Gastroesophageal sphincter (tissue), 4 donors: Measurements from ENCODE around the gene NDUFB2. TPM values are rescaled to one million over a fixed set of nuclear protein-coding genes. Genes with fewer than 3 reads are reported as not detected.

ENCODE experiments used
- ATAC-seq: fragments of 150-250 bp; one replicate; pipeline ENCODE4 v1.9.1; 2016; ENCODE audit warnings: mild to moderate bottlenecking, moderate library complexity
- H3K27ac ChIP-seq, 4 donors: fragments of 200-600 bp; sonication (generic) in 3 of 4; 1 replicate in 3 of 4; 2 replicates in 1 of 4; pipeline ENCODE4 v1.5.1; 2016 to 2019
- H3K27me3 ChIP-seq: fragments of 200-600 bp; sonication (generic); one replicate; pipeline ENCODE4 v1.5.1; 2019
- H3K36me3 ChIP-seq, 2 donors: fragments of 200-600 bp; sonication (generic); one replicate each; pipeline ENCODE4 v1.5.1; 2019; ENCODE audit warnings: control low read depth in 1 of 2
- H3K4me1 ChIP-seq, 3 donors: fragments of 200-600 bp; sonication (generic); 1 replicate in 2 of 3; 2 replicates in 1 of 3; pipeline ENCODE4 v1.5.1; 2016 to 2019; ENCODE audit warnings: control low read depth in 2 of 3
- H3K4me3 ChIP-seq, 2 donors: fragments of 200-600 bp; sonication (generic); one replicate each; pipeline ENCODE4 v1.5.1; 2019; ENCODE audit warnings: mild to moderate bottlenecking in 1 of 2, moderate library complexity in 1 of 2
- H3K9me3 ChIP-seq, 3 donors: fragments of 200-600 bp; sonication (generic); one replicate each; pipeline ENCODE4 v1.5.1; 2017 to 2019; ENCODE audit warnings: control low read depth in 2 of 3
- EP300 ChIP-seq: sonication (generic); formaldehyde crosslinking; IDR thresholded peaks from one replicate; pipeline ENCODE4 v1.6.1; 2017; ENCODE audit warnings: antibody characterized with exemption, mild to moderate bottlenecking
- POLR2A ChIP-seq, 2 donors: fragments of 450-650 bp; IDR thresholded peaks; one replicate each; pipeline ENCODE4 v1.6.1; 2017; ENCODE audit warnings: antibody characterized with exemption in 2 of 2, mild to moderate bottlenecking in 2 of 2, moderate library complexity in 1 of 2
- POLR2AphosphoS5 ChIP-seq: sonication (generic); formaldehyde crosslinking; IDR thresholded peaks from one replicate; pipeline ENCODE4 v1.6.1; 2017; ENCODE audit warnings: antibody characterized with exemption
- WGBS, 2 donors: methylation state at CpG; one replicate each; pipeline ENCODE4 v1.1.5; 2018; ENCODE audit warnings: low coverage in 1 of 2; 5-methylcytosine and 5-hydroxymethylcytosine counted together
- total RNA-seq, 4 donors: library from RNA; depleted of rRNA; stranded (reverse); fragments of >200 nt; gene quantifications; one replicate each; pipeline ENCODE4 v1.1.0, GENCODE V29; 2016
- TF ChIP-seq, protein P1 (sequence below), 4 experiments: fragments of 200-600 bp in 2 of 4; fragments of 450-650 bp in 2 of 4; sonication (generic) in 1 of 4; IDR thresholded peaks; one replicate each; pipeline ENCODE4 v1.5.1; 2017 to 2019; ENCODE audit warnings: antibody characterized with exemption in 4 of 4, mild to moderate bottlenecking in 2 of 4, moderate library complexity in 2 of 4

NDUFB2 gene
- total RNA-seq, 4 donors from 2014 or later, result 187 to 472 (median 345) TPM

DNA sequence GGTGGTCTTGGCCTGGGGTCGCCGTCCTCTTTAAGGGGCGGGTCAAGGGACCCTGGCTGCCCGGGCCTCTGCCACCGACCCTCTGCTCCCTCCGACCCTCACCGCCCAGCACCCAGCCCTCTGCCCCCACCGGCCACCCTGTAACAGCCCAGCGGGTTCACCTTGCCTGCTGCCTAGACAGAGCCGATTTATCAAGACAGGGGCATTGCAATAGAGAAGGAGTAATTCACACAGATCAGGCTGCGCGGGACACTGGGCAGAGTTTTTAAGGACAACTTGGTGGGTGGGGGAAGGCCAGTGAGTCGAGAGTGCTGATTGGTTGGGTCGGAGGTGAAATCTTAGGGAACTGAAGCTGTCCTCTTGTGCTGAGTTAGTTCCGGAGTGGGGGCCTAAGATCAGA lies 24.5 kb upstream of the NDUFB2 start:
- peak overlapping the region in 2 of 4 donors; percentile 86 to 87 for H3K27ac ChIP-seq
- TF ChIP-seq POLR2A (IDR thresholded peaks at IDR 0.05) (no peak), EP300 (no peak), POLR2AphosphoS5 (no peak)
- TF ChIP-seq, protein P1, sequence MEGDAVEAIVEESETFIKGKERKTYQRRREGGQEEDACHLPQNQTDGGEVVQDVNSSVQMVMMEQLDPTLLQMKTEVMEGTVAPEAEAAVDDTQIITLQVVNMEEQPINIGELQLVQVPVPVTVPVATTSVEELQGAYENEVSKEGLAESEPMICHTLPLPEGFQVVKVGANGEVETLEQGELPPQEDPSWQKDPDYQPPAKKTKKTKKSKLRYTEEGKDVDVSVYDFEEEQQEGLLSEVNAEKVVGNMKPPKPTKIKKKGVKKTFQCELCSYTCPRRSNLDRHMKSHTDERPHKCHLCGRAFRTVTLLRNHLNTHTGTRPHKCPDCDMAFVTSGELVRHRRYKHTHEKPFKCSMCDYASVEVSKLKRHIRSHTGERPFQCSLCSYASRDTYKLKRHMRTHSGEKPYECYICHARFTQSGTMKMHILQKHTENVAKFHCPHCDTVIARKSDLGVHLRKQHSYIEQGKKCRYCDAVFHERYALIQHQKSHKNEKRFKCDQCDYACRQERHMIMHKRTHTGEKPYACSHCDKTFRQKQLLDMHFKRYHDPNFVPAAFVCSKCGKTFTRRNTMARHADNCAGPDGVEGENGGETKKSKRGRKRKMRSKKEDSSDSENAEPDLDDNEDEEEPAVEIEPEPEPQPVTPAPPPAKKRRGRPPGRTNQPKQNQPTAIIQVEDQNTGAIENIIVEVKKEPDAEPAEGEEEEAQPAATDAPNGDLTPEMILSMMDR (IDR thresholded peaks at IDR 0.05), result no peak
- H3K4me1 ChIP-seq, result peaks cover 0 to 47% (median 5%) of the 10 kb centered on the region in 3 donors
- no peaks in the 10 kb centered on the region for H3K9me3 ChIP-seq
- H3K36me3 ChIP-seq, result peaks cover 0 to 9% of the 10 kb centered on the region in 2 donors
- H3K4me3 ChIP-seq, result no peak overlapping the region
- H3K27me3 ChIP-seq, result no peaks in the 10 kb centered on the region
- ATAC-seq, result no peak
- WGBS, 2 donors, result 40 to 81% methylated on average over 2 to 4 of the region's 15 CpGs

DNA sequence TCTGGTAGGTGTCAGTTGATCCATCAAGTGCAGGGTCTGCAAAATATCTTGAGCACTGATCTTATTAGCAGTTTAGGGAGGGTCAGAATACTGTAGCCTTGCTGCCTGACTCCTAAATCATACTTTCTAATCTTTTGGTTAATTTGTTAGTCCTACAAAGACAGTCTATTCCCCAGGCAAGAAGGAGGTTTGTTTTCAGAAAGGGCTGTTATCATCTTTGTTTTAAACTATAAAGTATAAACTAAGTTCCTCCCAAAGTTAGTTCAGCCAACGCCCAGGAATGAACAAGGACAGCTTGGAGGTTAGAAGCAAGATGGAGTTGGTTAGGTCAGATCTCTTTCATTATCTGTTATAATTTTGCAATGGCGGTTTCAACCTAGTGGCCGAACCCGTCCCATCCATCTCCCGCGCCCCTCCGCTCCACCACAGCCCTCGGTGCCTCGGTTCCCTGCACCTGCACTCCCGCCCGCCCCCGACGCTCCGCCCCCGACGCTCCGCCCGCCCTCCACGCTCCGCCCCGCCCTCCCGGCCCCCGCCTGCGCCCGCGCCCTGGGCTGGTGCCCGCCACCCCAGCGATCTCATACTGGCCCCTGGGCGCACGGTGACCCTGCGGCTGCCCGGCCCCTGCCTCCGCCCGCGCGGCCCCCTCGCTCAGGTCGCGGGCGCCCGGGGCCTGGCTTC lies 24.0 kb upstream of the NDUFB2 start, which contains the start of gene ADCK2:
ADCK2 (plus strand) TSS at position 564 of the 681 bp plus-strand sequence. CDS start 386 bp downstream, outside the sequence.
- H3K4me1 ChIP-seq, result peaks cover 0 to 47% (median 5%) of the 10 kb centered on the region in 3 donors
- H3K27ac ChIP-seq, result peak within 1 kb of the TSS; percentile 27 to 90 (median 86)
- H3K9me3 ChIP-seq, result no peaks in the 10 kb centered on the region
- no peaks in the 10 kb centered on the region for H3K27me3 ChIP-seq
- H3K36me3 ChIP-seq, result peaks cover 0 to 13% of the 10 kb centered on the region in 2 donors
- peak; percentile 46 for TF ChIP-seq POLR2A (IDR thresholded peaks at IDR 0.05)
- TF ChIP-seq, protein P1 (IDR thresholded peaks at IDR 0.05), result no peak
- peak within 1 kb of the TSS; percentile 58 to 68 for H3K4me3 ChIP-seq
- WGBS, 2 donors, result 3% methylated on average over 6 to 9 of the region's 41 CpGs
- peak; percentile 80 for ATAC-seq

DNA sequence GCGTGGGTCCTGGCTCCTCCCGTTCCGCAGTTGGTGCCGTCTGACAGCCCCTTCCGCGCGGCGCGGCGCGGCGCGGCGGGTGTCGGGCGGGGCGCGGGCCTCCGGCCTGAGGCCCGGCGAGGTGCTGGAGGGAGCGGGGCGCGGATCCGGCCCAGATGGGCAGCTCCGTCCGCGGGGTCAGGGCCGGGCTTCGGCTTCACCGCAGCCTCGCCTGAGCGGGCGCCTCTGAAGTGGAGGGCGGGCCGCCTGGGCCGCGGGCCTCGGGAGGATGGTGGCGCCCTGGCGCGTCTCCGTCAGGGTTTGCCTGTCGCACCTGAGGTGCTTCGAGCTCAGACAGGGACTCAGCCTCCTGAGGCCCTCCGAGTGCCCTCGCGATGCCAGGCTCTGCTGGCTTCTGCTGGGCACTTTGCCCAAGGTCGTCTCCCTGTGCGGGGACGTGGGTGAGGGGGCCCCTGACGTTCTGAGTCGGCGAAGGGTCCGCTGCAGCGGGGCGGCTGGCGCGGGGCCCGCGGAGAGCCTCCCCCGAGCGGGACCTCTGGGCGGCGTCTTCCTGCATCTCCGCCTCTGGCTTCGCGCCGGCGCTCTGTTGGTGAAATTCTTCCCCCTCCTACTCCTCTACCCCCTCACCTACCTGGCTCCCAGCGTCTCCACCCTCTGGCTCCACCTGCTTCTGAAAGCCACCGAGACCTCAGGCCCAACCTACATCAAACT lies 23.3 kb upstream of the NDUFB2 start:
- no peak for TF ChIP-seq POLR2A (IDR thresholded peaks at IDR 0.05)
- TF ChIP-seq, protein P1 (IDR thresholded peaks at IDR 0.05), result peak in 1 of 4 experiments; percentile 4
- peak; percentile 68 for ATAC-seq
- WGBS, 2 donors, result 0% methylated on average over 8 of the region's 72 CpGs; no CpG with 5 or more reads in 1 of the 2 donors

DNA sequence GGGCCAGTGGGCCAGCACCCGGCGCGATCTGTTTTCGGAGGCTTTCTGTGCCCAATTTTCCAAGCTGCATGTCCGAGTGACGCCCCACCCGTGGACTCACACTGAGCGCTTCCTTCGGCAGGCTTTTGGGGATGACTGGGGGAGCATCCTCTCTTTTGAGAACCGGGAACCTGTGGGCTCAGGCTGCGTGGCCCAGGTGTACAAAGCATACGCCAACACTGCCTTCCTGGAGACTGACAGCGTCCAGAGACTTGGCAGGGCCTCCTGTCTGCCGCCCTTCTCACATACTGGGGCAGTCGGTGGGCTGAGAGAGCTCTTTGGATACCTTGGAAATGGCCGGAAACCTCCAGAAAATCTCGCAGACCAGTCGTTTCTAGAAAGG lies 22.7 kb upstream of the NDUFB2 start:
- no peak for ATAC-seq
- Histone ChIP-seq H3K27ac (peak overlapping the region; percentile 27 to 90 (median 86)), H3K9me3 (no peaks in the 10 kb centered on the region), H3K4me3 (peak overlapping the region; percentile 58 to 68), H3K36me3 (peaks cover 0 to 26% of the 10 kb centered on the region in 2 donors), H3K4me1 (peaks cover 0 to 47% (median 5%) of the 10 kb centered on the region in 3 donors), H3K27me3 (no peaks in the 10 kb centered on the region)
- WGBS, 2 donors, result 8% methylated on average over 7 of the region's 18 CpGs; no CpG with 5 or more reads in 1 of the 2 donors
- TF ChIP-seq, protein P1 (IDR thresholded peaks at IDR 0.05), result no peak
- TF ChIP-seq EP300 (no peak), POLR2A (IDR thresholded peaks at IDR 0.05) (no peak), POLR2AphosphoS5 (no peak)

More for the DNA sequence above, 23.3 kb upstream of the NDUFB2 start:
- peaks cover 0 to 20% of the 10 kb centered on the region in 2 donors for H3K36me3 ChIP-seq
- no peaks in the 10 kb centered on the region for H3K27me3 ChIP-seq
- peaks cover 0 to 47% (median 5%) of the 10 kb centered on the region in 3 donors for H3K4me1 ChIP-seq
- H3K9me3 ChIP-seq, result no peaks in the 10 kb centered on the region
- H3K4me3 ChIP-seq, result peak overlapping the region; percentile 58 to 68
- H3K27ac ChIP-seq, result peak overlapping the region; percentile 27 to 90 (median 86)
